SK-N-SH treated with all-trans-retinoic acid at 6 μM for 48 hours (cell line): ENCODE data around the gene APOC3.

Experiments
- CSDC2 ChIP-seq: fragments of 250-450 bp; sonication (Bioruptor Pico); IDR thresholded peaks from 2 replicates; pipeline ENCODE4 v1.5.0; 2020; ENCODE audit warnings: mild to moderate bottlenecking, moderate library complexity
- CSRNP3 ChIP-seq: fragments of 250-450 bp; sonication (Bioruptor Pico); IDR thresholded peaks from 2 replicates; pipeline ENCODE4 v1.5.1; 2021; ENCODE audit warnings: mild to moderate bottlenecking, moderate library complexity
- ESRRG ChIP-seq: fragments of 250-450 bp; sonication (Bioruptor Pico); IDR thresholded peaks from 2 replicates; pipeline ENCODE4 v1.6.1; 2021; ENCODE audit warnings: mild to moderate bottlenecking
- GLIS3 ChIP-seq: fragments of 250-450 bp; sonication (Bioruptor Pico); IDR thresholded peaks from 2 replicates; pipeline ENCODE4 v1.5.0; 2020; ENCODE audit warnings: mild to moderate bottlenecking, moderate library complexity
- PATZ1 ChIP-seq: fragments of 250-450 bp; sonication (Bioruptor Pico); IDR thresholded peaks from 2 replicates; pipeline ENCODE4 v1.8.0; 2020; ENCODE audit warnings: mild to moderate bottlenecking, moderate library complexity, borderline replicate concordance
- POU6F1 ChIP-seq: fragments of 250-450 bp; sonication (Bioruptor Pico); IDR thresholded peaks from 2 replicates; pipeline ENCODE4 v1.8.0; 2021; ENCODE audit warnings: low read depth, mild to moderate bottlenecking, moderate library complexity, borderline replicate concordance
- RARB ChIP-seq: fragments of 250-450 bp; sonication (Bioruptor Pico); IDR thresholded peaks from 2 replicates; pipeline ENCODE4 v1.8.0; 2021; ENCODE audit warnings: mild to moderate bottlenecking, moderate library complexity
- SNAI2 ChIP-seq: fragments of 250-450 bp; sonication (Bioruptor Pico); IDR thresholded peaks from 2 replicates; pipeline ENCODE4 v1.5.0; 2020; ENCODE audit warnings: mild to moderate bottlenecking, moderate library complexity
- TCF4 ChIP-seq: fragments of 250-450 bp; sonication (Bioruptor Pico); IDR thresholded peaks from 2 replicates; pipeline ENCODE4 v1.8.0; 2021; ENCODE audit warnings: mild to moderate bottlenecking, moderate library complexity, borderline replicate concordance
- ZC3H10 ChIP-seq: fragments of 250-450 bp; sonication (Bioruptor Pico); IDR thresholded peaks from 2 replicates; pipeline ENCODE4 v1.5.1; 2021; ENCODE audit warnings: mild to moderate bottlenecking, moderate library complexity
- ZFP3 ChIP-seq: fragments of 250-450 bp; sonication (Bioruptor Pico); IDR thresholded peaks from 2 replicates; pipeline ENCODE4 v1.5.0; 2020; ENCODE audit warnings: mild to moderate bottlenecking, moderate library complexity
- ZNF8 ChIP-seq: fragments of 450-650 bp; formaldehyde crosslinking; IDR thresholded peaks from 2 replicates; pipeline ENCODE4 v1.5.0; 2020; ENCODE audit warnings: mild to moderate bottlenecking, moderate library complexity
- TF ChIP-seq, protein P1 (sequence below): fragments of 250-450 bp; sonication (Bioruptor Pico); IDR thresholded peaks from 2 replicates; pipeline ENCODE4 v1.5.0; 2020; ENCODE audit warnings: mild to moderate bottlenecking, moderate library complexity
- TF ChIP-seq, protein P2 (sequence below): fragments of 250-450 bp; sonication (Bioruptor Pico); IDR thresholded peaks from 2 replicates; pipeline ENCODE4 v1.5.1; 2020; ENCODE audit warnings: low read depth, mild to moderate bottlenecking, moderate library complexity

DNA sequence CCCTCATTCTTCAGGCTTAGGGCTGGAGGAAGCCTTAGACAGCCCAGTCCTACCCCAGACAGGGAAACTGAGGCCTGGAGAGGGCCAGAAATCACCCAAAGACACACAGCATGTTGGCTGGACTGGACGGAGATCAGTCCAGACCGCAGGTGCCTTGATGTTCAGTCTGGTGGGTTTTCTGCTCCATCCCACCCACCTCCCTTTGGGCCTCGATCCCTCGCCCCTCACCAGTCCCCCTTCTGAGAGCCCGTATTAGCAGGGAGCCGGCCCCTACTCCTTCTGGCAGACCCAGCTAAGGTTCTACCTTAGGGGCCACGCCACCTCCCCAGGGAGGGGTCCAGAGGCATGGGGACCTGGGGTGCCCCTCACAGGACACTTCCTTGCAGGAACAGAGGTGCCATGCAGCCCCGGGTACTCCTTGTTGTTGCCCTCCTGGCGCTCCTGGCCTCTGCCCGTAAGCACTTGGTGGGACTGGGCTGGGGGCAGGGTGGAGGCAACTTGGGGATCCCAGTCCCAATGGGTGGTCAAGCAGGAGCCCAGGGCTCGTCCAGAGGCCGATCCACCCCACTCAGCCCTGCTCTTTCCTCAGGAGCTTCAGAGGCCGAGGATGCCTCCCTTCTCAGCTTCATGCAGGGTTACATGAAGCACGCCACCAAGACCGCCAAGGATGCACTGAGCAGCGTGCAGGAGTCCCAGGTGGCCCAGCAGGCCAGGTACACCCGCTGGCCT, 641 bp downstream of the APOC3 start:
- no peak for TF ChIP-seq ZNF8 (CRISPR knock-in tag)
- no peak for TF ChIP-seq SNAI2
- no peak for TF ChIP-seq PATZ1 (CRISPR knock-in tag)
- TF ChIP-seq ZFP3 (CRISPR knock-in tag) = no peak
- TF ChIP-seq ZC3H10 (CRISPR knock-in tag) = no peak
- TF ChIP-seq POU6F1 = no peak
- no peak for TF ChIP-seq ESRRG
- no peak for TF ChIP-seq GLIS3 (CRISPR knock-in tag)
- no peak for TF ChIP-seq CSRNP3 (CRISPR knock-in tag)
- no peak for TF ChIP-seq TCF4 (CRISPR knock-in tag)
- TF ChIP-seq RARB (CRISPR knock-in tag) = no peak
- TF ChIP-seq, protein P1, sequence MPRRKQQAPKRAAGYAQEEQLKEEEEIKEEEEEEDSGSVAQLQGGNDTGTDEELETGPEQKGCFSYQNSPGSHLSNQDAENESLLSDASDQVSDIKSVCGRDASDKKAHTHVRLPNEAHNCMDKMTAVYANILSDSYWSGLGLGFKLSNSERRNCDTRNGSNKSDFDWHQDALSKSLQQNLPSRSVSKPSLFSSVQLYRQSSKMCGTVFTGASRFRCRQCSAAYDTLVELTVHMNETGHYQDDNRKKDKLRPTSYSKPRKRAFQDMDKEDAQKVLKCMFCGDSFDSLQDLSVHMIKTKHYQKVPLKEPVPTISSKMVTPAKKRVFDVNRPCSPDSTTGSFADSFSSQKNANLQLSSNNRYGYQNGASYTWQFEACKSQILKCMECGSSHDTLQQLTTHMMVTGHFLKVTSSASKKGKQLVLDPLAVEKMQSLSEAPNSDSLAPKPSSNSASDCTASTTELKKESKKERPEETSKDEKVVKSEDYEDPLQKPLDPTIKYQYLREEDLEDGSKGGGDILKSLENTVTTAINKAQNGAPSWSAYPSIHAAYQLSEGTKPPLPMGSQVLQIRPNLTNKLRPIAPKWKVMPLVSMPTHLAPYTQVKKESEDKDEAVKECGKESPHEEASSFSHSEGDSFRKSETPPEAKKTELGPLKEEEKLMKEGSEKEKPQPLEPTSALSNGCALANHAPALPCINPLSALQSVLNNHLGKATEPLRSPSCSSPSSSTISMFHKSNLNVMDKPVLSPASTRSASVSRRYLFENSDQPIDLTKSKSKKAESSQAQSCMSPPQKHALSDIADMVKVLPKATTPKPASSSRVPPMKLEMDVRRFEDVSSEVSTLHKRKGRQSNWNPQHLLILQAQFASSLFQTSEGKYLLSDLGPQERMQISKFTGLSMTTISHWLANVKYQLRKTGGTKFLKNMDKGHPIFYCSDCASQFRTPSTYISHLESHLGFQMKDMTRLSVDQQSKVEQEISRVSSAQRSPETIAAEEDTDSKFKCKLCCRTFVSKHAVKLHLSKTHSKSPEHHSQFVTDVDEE = no peak
- TF ChIP-seq, protein P2, sequence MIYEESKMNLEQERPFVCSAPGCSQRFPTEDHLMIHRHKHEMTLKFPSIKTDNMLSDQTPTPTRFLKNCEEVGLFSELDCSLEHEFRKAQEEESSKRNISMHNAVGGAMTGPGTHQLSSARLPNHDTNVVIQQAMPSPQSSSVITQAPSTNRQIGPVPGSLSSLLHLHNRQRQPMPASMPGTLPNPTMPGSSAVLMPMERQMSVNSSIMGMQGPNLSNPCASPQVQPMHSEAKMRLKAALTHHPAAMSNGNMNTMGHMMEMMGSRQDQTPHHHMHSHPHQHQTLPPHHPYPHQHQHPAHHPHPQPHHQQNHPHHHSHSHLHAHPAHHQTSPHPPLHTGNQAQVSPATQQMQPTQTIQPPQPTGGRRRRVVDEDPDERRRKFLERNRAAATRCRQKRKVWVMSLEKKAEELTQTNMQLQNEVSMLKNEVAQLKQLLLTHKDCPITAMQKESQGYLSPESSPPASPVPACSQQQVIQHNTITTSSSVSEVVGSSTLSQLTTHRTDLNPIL (CRISPR knock-in tag) = no peak
- no peak for TF ChIP-seq CSDC2 (CRISPR knock-in tag)
